GM12878 (cell line): Measurements from ENCODE around the gene LRRN1. TPM values are rescaled to one million over a fixed set of nuclear protein-coding genes. Genes with fewer than 3 reads are reported as not detected.

Experiments
- ATAC-seq: fragments of 200-7000 bp; cut with Tn5 transposase; 3 replicates; pipeline ENCODE4 v1.9.1; 2020; ENCODE audit warnings: mild to moderate bottlenecking, moderate library complexity
- BruUV-seq: library from RNA; stranded (reverse); fragments of 400-500 nt; replicated peaks from 2 replicates; lab custom pipeline; 2021; lab: Mats Ljungman, UMichigan
- CTCF ChIA-PET: fragments of 300-600 bp; sonication (Branson Sonifier 250); formaldehyde crosslinking; extraction: SDS; loops from one replicate; lab custom pipeline; 2021; ENCODE audit warnings: inconsistent platforms; lab: Yijun Ruan, JAX
- POLR2A ChIA-PET: fragments of 350-600 bp; formaldehyde crosslinking; extraction: SDS; loops from one replicate; lab custom pipeline; 2021; ENCODE audit warnings: inconsistent platforms; lab: Charles Lee
- RAD21 ChIA-PET: fragments of 300-600 bp; sonication (Branson Sonifier 250); formaldehyde crosslinking; loops from one replicate; lab custom pipeline; 2023; ENCODE audit warnings: antibody characterized with exemption; ENCODE audit not compliant: unreplicated experiment; lab: Charles Lee
- SMC1A ChIA-PET: fragments of 300-600 bp; sonication (Branson Sonifier 250); formaldehyde crosslinking; loops from one replicate; lab custom pipeline; 2023; ENCODE audit not compliant: unreplicated experiment, uncharacterized antibody; lab: Charles Lee
- DNase-seq: peaks from one replicate; pipeline ENCODE4 v3.0.0-alpha.2; 2011; ENCODE audit warnings: low read depth, low spot score
- FAIRE-seq: peaks from 3 replicates; lab custom pipeline; 2011; peaks lifted over from hg19 to GRCh38; lab: Jason Lieb, UNC
- H2AFZ ChIP-seq: 2 replicates; pipeline ENCODE4 v1.6.0; 2011; ENCODE audit warnings: low read depth, low read length, control low read depth; ENCODE audit not compliant: control insufficient read depth
- H3K27ac ChIP-seq: 2 replicates; pipeline ENCODE4 v1.5.1; 2011; ENCODE audit warnings: control low read depth; ENCODE audit not compliant: control insufficient read depth, insufficient read depth
- H3K27me3 ChIP-seq, 2 experiments: replicated peaks in 1 of 2; 2 replicates each; pipeline versions ENCODE4 v1.6.0 to v1.6.1; 2011; ENCODE audit warnings: low read length in 1 of 2; ENCODE audit not compliant: control insufficient read depth in 2 of 2, insufficient read depth in 2 of 2
- H3K36me3 ChIP-seq, 2 experiments: 2 replicates each; pipeline ENCODE4 v1.5.1; 2011; ENCODE audit warnings: low read length in 1 of 2; ENCODE audit not compliant: control insufficient read depth in 2 of 2, insufficient read depth in 2 of 2
- H3K4me1 ChIP-seq: 2 replicates; pipeline ENCODE4 v1.6.1; 2011; ENCODE audit warnings: mild to moderate bottlenecking, low read length, moderate library complexity, mixed read lengths; ENCODE audit not compliant: control insufficient read depth, insufficient read depth
- H3K4me2 ChIP-seq: 2 replicates; pipeline ENCODE4 v1.6.0; 2011; ENCODE audit warnings: control low read depth; ENCODE audit not compliant: control insufficient read depth, insufficient read depth
- H3K4me3 ChIP-seq: fragments of 200-600 bp; sonication (generic); 2 replicates; pipeline ENCODE4 v1.5.1; 2016
- H3K79me2 ChIP-seq: 2 replicates; pipeline ENCODE4 v1.6.0; 2011; ENCODE audit warnings: low read length; ENCODE audit not compliant: control insufficient read depth, insufficient read depth
- H3K9ac ChIP-seq: 2 replicates; pipeline ENCODE4 v1.8.0; 2011; ENCODE audit warnings: low read length, control low read depth, mixed read lengths; ENCODE audit not compliant: control insufficient read depth, insufficient read depth
- H3K9me3 ChIP-seq: replicated peaks from 3 replicates; pipeline ENCODE4 v1.5.1; 2011; ENCODE audit warnings: mild to moderate bottlenecking, low read length; ENCODE audit not compliant: control insufficient read depth, insufficient read depth
- H4K20me1 ChIP-seq: 2 replicates; pipeline ENCODE4 v1.6.0; 2011; ENCODE audit not compliant: control insufficient read depth, insufficient read depth
- ATF7 ChIP-seq: fragments of 450-650 bp; IDR thresholded peaks from 2 replicates; pipeline ENCODE4 v1.6.1; 2016; ENCODE audit warnings: low read depth, mild to moderate bottlenecking
- CREB1 ChIP-seq: IDR thresholded peaks from 2 replicates; pipeline ENCODE4 v1.6.1; 2012; ENCODE audit warnings: low read depth, mild to moderate bottlenecking, inconsistent platforms
- CREM ChIP-seq: IDR thresholded peaks from 2 replicates; pipeline ENCODE4 v1.6.1; 2014; ENCODE audit warnings: antibody characterized with exemption, low read depth
- EP300 ChIP-seq, 2 experiments: fragments of 150-350 bp in 1 of 2; IDR thresholded peaks; 2 replicates each; pipeline ENCODE4 v1.6.1; 2011 to 2012; ENCODE audit warnings: low read depth in 2 of 2, low read length in 2 of 2, borderline replicate concordance in 1 of 2, improper control_type of control experiment in 1 of 2, inconsistent platforms in 1 of 2; ENCODE audit not compliant: control insufficient read depth in 1 of 2
- GATAD2B ChIP-seq: fragments of 450-650 bp; conservative IDR thresholded peaks from 2 replicates; pipeline ENCODE4 v1.6.1; 2017; ENCODE audit warnings: low read depth, mild to moderate bottlenecking, moderate library complexity
- KAT2A ChIP-seq: conservative IDR thresholded peaks from 2 replicates; pipeline ENCODE4 v1.6.1; 2011; ENCODE audit warnings: low read depth, low read length; ENCODE audit not compliant: control insufficient read depth
- LARP7 ChIP-seq: fragments of 450-650 bp; IDR thresholded peaks from 2 replicates; pipeline ENCODE4 v1.6.1; 2017; ENCODE audit warnings: mild to moderate bottlenecking
- PBX3 ChIP-seq: IDR thresholded peaks from 2 replicates; pipeline ENCODE4 v1.6.1; 2011; ENCODE audit warnings: mild to moderate bottlenecking, low read depth, low read length, moderate library complexity; ENCODE audit not compliant: insufficient replicate concordance
- PML ChIP-seq: IDR thresholded peaks from 2 replicates; pipeline ENCODE4 v1.6.1; 2012; ENCODE audit warnings: low read length, inconsistent platforms
- RAD51 ChIP-seq: fragments of 450-650 bp; IDR thresholded peaks from 2 replicates; pipeline ENCODE4 v1.6.1; 2016; ENCODE audit warnings: moderate library complexity, mild to moderate bottlenecking, inconsistent platforms
- RCOR1 ChIP-seq: conservative IDR thresholded peaks from 2 replicates; pipeline ENCODE4 v1.6.1; 2012; ENCODE audit warnings: low read depth, low read length, improper control_type of control experiment
- SIX5 ChIP-seq: IDR thresholded peaks from 2 replicates; pipeline ENCODE4 v1.6.1; 2011; ENCODE audit warnings: mild to moderate bottlenecking, low read depth, low read length, moderate library complexity; ENCODE audit not compliant: severe bottlenecking
- SUPT20H ChIP-seq: IDR thresholded peaks from 2 replicates; pipeline ENCODE4 v1.6.1; 2011; ENCODE audit warnings: low read depth, mild to moderate bottlenecking, low read length, moderate library complexity, borderline replicate concordance; ENCODE audit not compliant: control insufficient read depth
- TCF7 ChIP-seq: IDR thresholded peaks from 2 replicates; pipeline ENCODE4 v1.6.1; 2014; ENCODE audit warnings: antibody characterized with exemption, borderline replicate concordance
- YBX1 ChIP-seq: fragments of 450-650 bp; IDR thresholded peaks from 2 replicates; pipeline ENCODE4 v1.6.1; 2016; ENCODE audit warnings: antibody characterized with exemption
- ZBTB4 ChIP-seq: fragments of 450-650 bp; formaldehyde crosslinking; IDR thresholded peaks from 2 replicates; pipeline ENCODE4 v1.4.0; 2022; ENCODE audit warnings: mild to moderate bottlenecking, moderate library complexity
- ZNF592 ChIP-seq: fragments of 450-650 bp; IDR thresholded peaks from 2 replicates; pipeline ENCODE4 v1.6.1; 2017; ENCODE audit warnings: mild to moderate bottlenecking, moderate library complexity
- WGBS: methylation state at CpG from one replicate; pipeline ENCODE4 v1.1.6; 2016; ENCODE audit warnings: low lambda C conversion rate; ENCODE audit not compliant: insufficient replicate concordance, insufficient coverage; ENCODE audit errors: missing lambda C conversion rate; 5-methylcytosine and 5-hydroxymethylcytosine counted together
- in situ Hi-C: fragments of 300-500 bp; cut with MboI; formaldehyde crosslinking; loops from 9 replicates; pipeline ENCODE4 v1.14.3; 2018; ENCODE audit warnings: mixed read lengths
- intact Hi-C: fragments of 100-400 bp; cut with micrococcal nuclease; formaldehyde crosslinking; loops from one replicate; pipeline ENCODE4 v1.14.2; 2022; ENCODE audit not compliant: unreplicated experiment
- polyA plus RNA-seq, 11 experiments: library from polyadenylated mRNA; depleted of rRNA in 4 of 11; unstranded in 6 of 11; stranded (reverse) in 5 of 11; fragments of >200 nt; fragmentation: Nextera tagmentation in 4 of 11; fragmentation: Illumina TruSeq in 1 of 11; extraction: Ambion mirVana in 4 of 11; extraction: Trizol in 1 of 11; gene quantifications; 1 replicate in 1 of 11; 2 replicates in 10 of 11; pipeline versions ENCODE4 v1.2.1 to v1.2.3, GENCODE V29; 2011 to 2016; ENCODE audit warnings: inconsistent platforms in 2 of 11, missing spikeins in 2 of 11, low read depth in 1 of 11
- total RNA-seq, 4 experiments: library from RNA; depleted of rRNA in 3 of 4; stranded (reverse); fragments of >200 nt in 3 of 4; fragmentation: Illumina TruSeq in 1 of 4; extraction: Trizol in 1 of 4; gene quantifications; 2 replicates each; pipeline versions ENCODE4 v1.2.1 to v1.2.3, GENCODE V29; 2013 to 2021

The LRRN1 gene
- total and polyA plus RNA-seq, 10 of the 15 experiments (the other 5 are each of a cell fraction or from before 2014, with no cell fraction given), result 0.01 to 0.04 TPM; not detected in 8

GRCh38 chr3:3860235-3860634 lies 61.0 kb downstream of the LRRN1 start:
- no peak overlapping the region for H3K4me2 ChIP-seq
- no peak overlapping the region for H2AFZ ChIP-seq
- WGBS, result 3% methylated on average over 2 of the region's 2 CpGs
- POLR2A ChIA-PET, result no interaction called here
- CTCF ChIA-PET, result no interaction called here
- DNase-seq (no peak), FAIRE-seq (no peak), ATAC-seq (no peak)
- no peaks in the 10 kb centered on the region for H3K27me3 ChIP-seq
- no peak overlapping the region for H3K27ac ChIP-seq
- no peak overlapping the region for H3K9ac ChIP-seq
- no peaks in the 10 kb centered on the region for H3K36me3 ChIP-seq
- H3K9me3 ChIP-seq, result no peaks in the 10 kb centered on the region
- H3K79me2 ChIP-seq, result no peaks in the 10 kb centered on the region
- SMC1A ChIA-PET, result no interaction called here
- no peaks in the 10 kb centered on the region for H3K4me1 ChIP-seq
- H3K4me3 ChIP-seq, result no peak overlapping the region
- in situ Hi-C loops (no loop called here), intact Hi-C loops (no loop called here)
- no peaks in the 10 kb centered on the region for H4K20me1 ChIP-seq
- RAD21 ChIA-PET, result no interaction called here
- no TSS peak for BruUV-seq
- no peak for TF ChIP-seq ATF7
- no peak for TF ChIP-seq ZNF592
- no peak for TF ChIP-seq YBX1
- no peak for TF ChIP-seq GATAD2B
- TF ChIP-seq CREM, result no peak
- no peak for TF ChIP-seq TCF7
- TF ChIP-seq RAD51, result no peak
- TF ChIP-seq PBX3, result no peak
- TF ChIP-seq SUPT20H, result no peak
- TF ChIP-seq EP300 (IDR thresholded peaks at IDR 0.05; ENCODE audit: borderline replicate concordance in 1 of 2, control insufficient read depth in 1 of 2, low read depth in 2 of 2, low read length in 2 of 2), result no peak
- no peak for TF ChIP-seq RCOR1
- no peak for TF ChIP-seq KAT2A
- TF ChIP-seq PML, result no peak
- TF ChIP-seq ZBTB4 (CRISPR knock-in tag), result no peak
- TF ChIP-seq LARP7, result no peak
- no peak for TF ChIP-seq CREB1
- TF ChIP-seq SIX5, result no peak
